ENCODE data around the gene MAPKAP1.

Gene MAPKAP1

GRCh38 chr9:125558453-125559092 lies 148.4 kb downstream of the MAPKAP1 start:
- peak; percentile 65 for DNase-seq

DNA sequence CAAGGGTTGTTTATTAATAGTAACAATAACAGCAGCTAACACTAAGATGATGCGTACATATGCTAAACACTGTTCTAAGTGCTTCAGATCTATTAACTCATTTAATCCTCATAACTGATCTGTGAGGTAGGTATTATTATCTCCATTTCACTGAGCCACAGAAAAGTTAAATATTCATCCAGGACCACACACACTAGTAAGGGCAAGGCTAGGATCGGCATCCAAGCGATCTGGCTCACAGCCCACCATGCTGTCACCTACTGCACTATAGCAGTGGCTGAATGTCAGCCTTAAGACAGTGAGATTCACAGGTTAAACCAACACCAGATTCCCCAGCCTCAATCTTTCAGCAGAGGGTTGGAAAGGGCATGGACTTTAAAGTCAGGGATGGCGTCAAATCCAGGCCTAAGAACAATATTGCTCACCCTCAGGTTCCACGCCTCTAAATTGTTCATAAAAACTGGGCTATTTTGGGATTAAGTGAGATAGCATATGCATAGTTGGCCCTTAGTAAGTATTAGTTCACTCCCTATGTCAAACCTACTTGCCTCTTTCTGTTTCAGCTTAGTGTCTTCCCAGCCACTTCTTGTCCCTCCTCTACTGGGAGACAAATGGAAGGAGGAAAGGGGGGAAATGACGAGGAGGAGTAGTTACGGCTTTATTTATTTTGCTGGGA lies 150.8 kb downstream of the MAPKAP1 start:
- DNase-seq, result no peak

DNA sequence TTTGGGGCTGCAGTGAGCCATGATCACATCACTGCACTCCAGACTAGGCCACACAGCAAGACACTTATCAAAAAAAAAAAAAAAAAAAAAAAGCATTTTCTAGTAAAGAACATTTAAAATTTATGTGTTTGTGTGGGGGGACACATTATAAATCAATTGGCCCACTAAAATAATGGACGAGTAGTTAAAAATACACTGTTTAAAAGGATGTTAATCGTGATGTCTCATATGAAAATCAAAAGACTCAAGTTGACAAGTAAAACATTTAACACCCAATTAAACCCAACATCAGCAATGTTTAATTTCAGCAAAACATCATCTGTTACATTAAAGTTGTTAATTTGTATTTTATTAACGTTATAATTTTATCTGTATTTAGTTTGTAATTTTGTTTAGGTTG lies 152.3 kb downstream of the MAPKAP1 start:
- DNase-seq, result no peak

- DNase-seq, result no peak
Observed at GRCh38 chr9:125551781-125552180, 155.2 kb downstream of the MAPKAP1 start.

DNA sequence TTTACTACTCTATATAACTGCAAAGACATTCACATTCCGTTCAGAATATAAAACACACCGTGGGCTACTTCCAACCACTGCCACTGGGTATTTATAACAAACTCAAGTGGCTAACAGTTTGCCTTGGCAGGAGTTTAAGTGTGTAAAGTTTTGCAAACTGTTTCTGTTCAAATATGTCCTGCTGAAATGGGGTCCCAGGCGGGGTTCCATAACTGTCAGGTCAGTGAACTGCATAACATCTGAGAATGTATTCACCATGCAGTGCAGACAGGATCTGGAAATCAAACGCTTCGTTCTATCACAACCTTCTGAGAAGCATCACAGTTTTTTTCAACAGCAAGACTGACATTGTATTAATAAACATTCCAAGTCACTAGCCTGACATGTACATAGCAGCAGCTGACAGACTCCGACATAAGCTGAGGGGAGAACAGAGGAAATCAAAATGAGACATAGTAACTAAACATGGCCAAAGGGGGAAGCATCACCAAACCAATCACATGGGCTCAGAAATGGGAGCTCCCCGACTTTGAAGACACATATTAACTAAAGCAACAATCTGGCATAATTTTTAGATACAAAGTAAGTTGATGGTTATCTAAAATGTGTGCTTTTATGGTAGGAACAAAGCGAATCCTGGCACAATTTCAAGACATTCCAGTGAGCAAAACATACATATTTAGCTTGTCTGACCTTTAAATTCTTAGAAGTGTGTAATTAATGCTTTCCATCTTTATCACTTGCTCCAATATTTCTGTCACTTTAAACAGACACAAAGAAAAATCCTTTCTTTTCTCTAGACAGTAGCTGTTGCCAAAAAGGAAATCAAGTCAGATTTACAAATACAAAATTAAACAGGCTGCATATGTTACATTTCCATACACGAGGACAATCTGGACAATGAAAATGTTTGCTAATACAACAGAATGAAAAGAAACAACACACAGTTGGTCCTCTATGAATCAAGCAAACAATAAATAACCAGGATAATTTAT lies 156.8 kb downstream of the MAPKAP1 start:
- peak; percentile 26 for DNase-seq

- DNase-seq, result peak; percentile 25
Observed at GRCh38 chr9:125549465-125549871, 157.5 kb downstream of the MAPKAP1 start.

GRCh38 chr9:125549039-125549438 lies 158.0 kb downstream of the MAPKAP1 start:
- DNase-seq, result no peak

GRCh38 chr9:125548141-125548540 lies 158.9 kb downstream of the MAPKAP1 start:
- no peak for DNase-seq

DNA sequence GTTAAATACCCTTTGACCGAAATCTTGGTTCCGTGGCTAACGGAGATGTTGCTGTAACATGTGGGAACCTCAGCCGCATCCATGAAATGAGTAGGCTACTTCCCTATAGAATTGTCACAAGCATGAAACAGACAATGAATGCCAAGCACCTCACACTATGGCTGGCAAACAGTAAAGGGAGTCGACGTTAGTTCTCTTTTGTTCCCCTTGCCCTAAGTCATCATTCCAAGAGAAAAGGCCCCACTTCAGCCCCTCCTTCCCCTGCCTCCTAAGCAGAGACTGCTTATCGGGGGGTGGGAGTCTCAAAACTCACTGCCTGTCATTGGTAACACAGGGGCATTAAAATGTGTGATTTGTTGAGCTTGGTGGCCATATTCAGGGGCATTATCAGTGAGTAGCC lies 159.6 kb downstream of the MAPKAP1 start:
- no peak for DNase-seq

DNA sequence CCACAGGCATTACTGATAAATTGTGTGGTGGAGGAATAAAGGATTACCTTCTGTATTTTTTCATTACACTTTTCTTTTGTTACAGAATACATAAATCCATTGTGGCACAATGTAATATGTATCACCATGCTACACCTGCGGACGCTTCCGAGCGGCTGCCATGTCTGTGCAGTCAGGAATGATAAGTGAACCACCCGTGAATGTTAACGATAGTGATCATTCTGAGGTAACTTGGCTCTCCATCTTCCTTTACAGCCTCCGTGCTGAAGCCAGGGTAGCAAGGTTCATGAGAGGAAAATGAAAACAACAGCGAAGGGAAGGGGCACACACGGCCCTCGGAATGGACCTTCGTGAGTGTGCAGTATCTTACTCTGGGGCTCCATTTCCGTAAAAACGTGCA lies 161.2 kb downstream of the MAPKAP1 start:
- no peak for DNase-seq

DNA sequence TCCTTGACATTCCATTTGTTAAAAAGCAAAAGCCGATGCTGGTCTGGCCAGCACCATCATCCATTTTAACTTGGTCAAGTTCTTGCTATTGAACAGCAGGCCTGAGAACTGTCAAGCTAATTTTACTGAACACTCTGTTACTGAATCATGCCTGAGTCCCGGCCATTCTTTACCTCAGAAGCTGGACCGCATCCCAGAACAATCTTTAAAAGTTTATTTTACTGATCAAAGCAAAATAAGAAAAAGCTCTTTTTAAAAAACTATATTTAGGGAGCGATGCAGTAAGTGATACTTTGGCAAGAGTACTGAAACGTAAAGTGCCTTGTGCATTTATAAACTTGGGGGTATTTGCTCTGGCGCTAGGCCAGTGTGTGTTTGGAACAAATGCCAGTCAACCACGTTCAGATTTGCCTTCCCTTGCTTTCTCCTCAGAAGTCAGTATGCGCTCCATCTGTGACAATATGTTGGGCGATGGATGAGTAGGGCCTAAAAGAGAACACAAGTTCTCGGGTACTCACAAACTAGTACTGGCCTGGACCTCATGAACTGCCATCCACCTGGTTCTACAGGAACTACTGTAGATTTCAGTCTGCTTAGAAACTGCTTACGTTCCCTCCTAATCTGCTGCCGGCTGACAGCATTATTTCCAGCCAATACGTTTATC lies 161.9 kb downstream of the MAPKAP1 start:
- DNase-seq, result no peak

DNA sequence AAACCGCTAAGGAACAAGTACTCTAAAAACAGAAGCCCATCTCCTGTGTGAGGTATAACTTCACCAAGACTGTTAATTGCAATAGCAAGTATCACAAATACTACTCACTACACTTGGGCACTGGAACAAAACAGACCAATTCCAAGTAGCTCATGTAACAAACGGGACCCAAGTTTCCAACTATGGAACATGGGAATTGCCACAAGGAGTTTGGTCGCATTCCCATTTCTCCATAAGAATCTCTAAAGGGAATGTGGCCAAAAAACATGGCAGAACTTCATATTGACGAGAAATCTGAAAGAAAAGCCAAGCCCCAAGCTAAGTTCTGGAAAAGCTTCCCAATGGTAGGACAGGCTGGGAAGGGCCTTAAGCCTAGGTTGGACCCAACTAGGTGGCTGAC lies 162.5 kb downstream of the MAPKAP1 start:
- no peak for DNase-seq

DNA sequence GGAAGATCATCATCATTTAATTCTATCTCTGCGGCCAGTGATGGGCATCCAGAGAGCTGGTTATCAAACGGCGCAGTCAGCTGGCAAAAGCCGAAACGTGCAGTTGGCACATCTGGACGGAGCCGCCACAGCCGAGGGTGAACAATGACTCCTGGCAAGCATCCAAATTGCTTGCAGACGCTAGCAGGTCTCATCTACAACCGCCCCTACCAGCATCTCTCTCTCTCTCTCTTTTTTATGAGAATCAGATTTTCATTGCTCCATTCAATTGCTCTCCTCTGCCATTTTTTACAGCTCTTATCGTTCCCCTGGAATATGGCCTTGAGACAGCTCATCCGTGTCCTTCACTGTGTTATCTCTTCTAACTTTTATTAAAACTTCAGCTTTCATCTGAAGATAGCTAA lies 165.2 kb downstream of the MAPKAP1 start:
- DNase-seq, result no peak

GRCh38 chr9:125540497-125540896 lies 166.5 kb downstream of the MAPKAP1 start:
- DNase-seq, result no peak

DNA sequence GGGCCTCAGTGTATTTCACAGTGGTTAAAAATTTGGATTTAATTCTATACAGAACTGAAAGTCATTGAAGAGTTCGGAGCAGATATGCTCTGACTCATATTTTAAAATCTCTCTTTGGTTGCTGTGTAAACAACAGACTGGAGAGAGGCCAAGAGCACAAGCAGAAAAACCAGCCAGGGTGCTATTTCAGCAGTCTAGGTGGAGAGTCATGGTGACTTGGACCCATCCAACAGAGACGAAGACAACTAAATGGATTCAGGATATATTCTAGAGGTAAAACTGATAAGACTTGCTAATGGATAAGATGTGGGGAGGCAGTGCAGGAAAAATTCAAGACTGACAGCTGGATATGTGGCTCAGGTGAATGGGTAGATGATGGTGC lies 168.9 kb downstream of the MAPKAP1 start:
- no peak for DNase-seq

GRCh38 chr9:125537442-125538091 lies 169.4 kb downstream of the MAPKAP1 start:
- no peak for DNase-seq

GRCh38 chr9:125536776-125537175 lies 170.2 kb downstream of the MAPKAP1 start:
- no peak for DNase-seq

GRCh38 chr9:125536167-125536772 lies 170.7 kb downstream of the MAPKAP1 start:
- DNase-seq, result no peak

DNA sequence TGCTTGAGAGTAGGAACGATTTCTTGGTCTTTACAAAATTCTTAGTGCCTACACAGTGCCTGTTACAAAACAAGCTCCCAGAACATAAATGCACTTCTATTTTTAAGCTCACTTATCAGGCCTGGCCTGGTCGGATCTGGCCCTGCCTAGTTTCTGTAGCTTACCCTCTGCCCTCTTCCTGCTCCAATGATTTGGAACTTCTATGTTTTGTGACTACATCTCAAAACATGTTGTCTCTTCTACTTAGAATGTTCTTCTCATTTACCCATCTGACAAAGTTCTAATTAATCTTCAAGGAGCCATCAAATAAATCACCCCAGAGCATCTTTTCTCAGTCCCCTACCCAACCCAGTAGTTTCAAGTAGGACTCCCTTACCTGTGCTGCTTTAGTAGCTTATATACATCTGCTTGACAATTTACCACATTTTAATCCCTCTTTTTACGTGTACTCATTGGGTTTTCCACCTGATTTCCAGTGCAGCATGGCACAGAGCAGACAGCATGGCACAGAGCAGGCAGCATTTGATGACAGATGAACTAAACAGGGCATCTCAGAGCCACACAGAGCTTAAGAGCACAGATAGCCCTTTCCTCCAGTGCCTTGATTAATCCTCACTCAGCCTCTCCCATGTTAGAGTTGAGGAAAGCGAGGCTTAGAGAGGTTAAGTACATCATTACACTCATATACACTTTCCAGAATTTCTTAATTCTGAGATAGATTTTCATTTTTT lies 171.9 kb downstream of the MAPKAP1 start:
- no peak for DNase-seq

DNA sequence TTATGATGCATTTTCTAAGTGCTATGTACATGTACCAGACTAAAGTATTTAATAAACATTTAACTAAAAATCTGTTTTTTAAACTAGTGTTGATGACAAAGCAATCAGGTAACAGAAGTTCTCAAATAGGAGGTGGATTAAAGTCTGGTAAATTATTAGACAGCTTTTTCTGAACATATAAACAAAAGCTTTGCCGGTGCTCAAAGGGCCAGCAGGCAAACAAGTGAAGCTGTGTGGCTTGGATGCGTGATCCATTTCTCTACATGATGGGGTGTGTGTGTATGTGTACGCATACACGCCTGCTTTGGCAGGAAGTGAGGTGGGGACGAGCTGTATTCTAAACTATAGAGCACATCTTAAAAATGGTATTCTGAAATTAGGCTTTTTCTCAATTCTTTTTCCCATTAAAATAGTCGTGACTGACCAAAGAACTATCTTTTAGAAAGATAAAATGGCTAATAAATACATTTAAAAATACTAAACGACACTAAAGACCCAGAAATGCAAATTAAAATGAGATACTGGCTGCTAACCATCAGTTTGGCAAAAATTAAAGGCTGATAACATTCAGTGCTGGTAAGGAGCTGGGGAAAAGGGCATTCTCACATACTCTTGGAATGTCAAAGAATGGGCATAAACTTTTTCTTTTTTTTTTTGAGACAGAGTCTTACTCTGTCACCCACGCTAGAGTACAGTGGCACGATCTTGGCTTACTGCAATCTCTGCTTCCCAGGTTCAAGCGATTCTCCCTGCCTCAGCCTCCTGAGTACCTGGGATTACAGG lies 174.0 kb downstream of the MAPKAP1 start:
- DNase-seq, result no peak

DNA sequence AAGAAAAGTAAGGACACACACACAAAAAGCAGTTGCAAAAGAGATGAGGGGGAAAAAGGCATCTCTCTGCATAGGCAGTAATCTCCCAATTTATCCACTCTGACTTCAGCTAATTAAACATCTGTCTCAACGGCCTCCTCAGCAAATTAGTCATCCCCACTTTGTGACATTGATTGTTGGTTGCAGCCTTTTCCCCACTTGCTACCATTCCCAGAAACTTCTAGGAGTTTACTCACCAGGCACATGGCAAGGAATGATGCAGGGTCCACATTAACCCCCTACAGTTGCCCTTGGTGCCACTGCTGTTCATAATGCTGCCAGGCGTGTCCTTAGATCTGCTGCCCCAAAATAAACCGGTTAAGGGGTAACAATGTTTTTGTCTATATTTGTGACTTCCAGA lies 174.6 kb downstream of the MAPKAP1 start:
- DNase-seq, result no peak

Measured in retina (tissue), 1 donor.